Loucy (cell line): ENCODE measurements around the gene PCBP3.
"Not testable (repeated sequence)": the region's sequence is repeated elsewhere in the genome, so short reads cannot be mapped to it uniquely, and the experiment has no call there.

ENCODE experiments used
- H2AFZ ChIP-seq: fragments of 200-600 bp; sonication (generic); 2 replicates; pipeline ENCODE4 v1.6.0; 2016; ENCODE audit warnings: antibody characterized with exemption, mild to moderate bottlenecking, low read length, moderate library complexity
- H3F3A ChIP-seq: fragments of 200-600 bp; 2 replicates; pipeline ENCODE4 v1.6.0; 2016; ENCODE audit warnings: antibody characterized with exemption, low read depth, mild to moderate bottlenecking
- H3K27me3 ChIP-seq: fragments of 200-600 bp; sonication (generic); 2 replicates; pipeline ENCODE4 v1.6.1; 2014; ENCODE audit warnings: low read length, mild to moderate bottlenecking; ENCODE audit not compliant: insufficient read depth, poor library complexity, severe bottlenecking
- H3K36me3 ChIP-seq: fragments of 200-600 bp; sonication (generic); 2 replicates; pipeline ENCODE4 v1.6.1; 2016; ENCODE audit warnings: low read length; ENCODE audit not compliant: insufficient read depth
- H3K4me1 ChIP-seq: fragments of 200-600 bp; sonication (generic); 2 replicates; pipeline ENCODE4 v1.5.1; 2014; ENCODE audit warnings: low read length, mild to moderate bottlenecking; ENCODE audit not compliant: insufficient read depth, poor library complexity, severe bottlenecking
- H3K4me2 ChIP-seq: fragments of 200-600 bp; sonication (generic); 2 replicates; pipeline ENCODE4 v1.6.0; 2014; ENCODE audit warnings: antibody characterized with exemption, low read length, low read depth, mild to moderate bottlenecking; ENCODE audit not compliant: poor library complexity, severe bottlenecking
- H3K4me3 ChIP-seq: fragments of 200-600 bp; sonication (generic); 2 replicates; pipeline ENCODE4 v1.5.1; 2014; ENCODE audit warnings: low read length, mild to moderate bottlenecking, mixed read lengths; ENCODE audit not compliant: poor library complexity, severe bottlenecking
- H3K79me2 ChIP-seq: fragments of 200-600 bp; sonication (generic); 2 replicates; pipeline ENCODE4 v1.6.1; 2014; ENCODE audit warnings: low read length; ENCODE audit not compliant: insufficient read depth
- H3K9ac ChIP-seq: fragments of 200-600 bp; sonication (generic); 2 replicates; pipeline ENCODE4 v1.6.0; 2014; ENCODE audit warnings: mild to moderate bottlenecking, low read depth, low read length, moderate library complexity; ENCODE audit not compliant: poor library complexity, severe bottlenecking
- H3K9me2 ChIP-seq: fragments of 200-600 bp; sonication (generic); replicated peaks from 2 replicates; pipeline ENCODE4 v1.6.1; 2016; ENCODE audit warnings: low read depth, low read length, mixed read lengths
- H3K9me3 ChIP-seq: fragments of 200-600 bp; sonication (generic); 2 replicates; pipeline ENCODE4 v1.6.1; 2014; ENCODE audit warnings: mild to moderate bottlenecking, antibody characterized with exemption, low read length, low read depth; ENCODE audit not compliant: insufficient read depth
- H4K20me1 ChIP-seq: fragments of 200-600 bp; sonication (generic); 2 replicates; pipeline ENCODE4 v1.6.0; 2014; ENCODE audit warnings: antibody characterized with exemption, low read length, mild to moderate bottlenecking; ENCODE audit not compliant: insufficient read depth, poor library complexity, severe bottlenecking
- EZH2phosphoT487 ChIP-seq: fragments of 200-600 bp; IDR thresholded peaks from 2 replicates; pipeline ENCODE4 v1.6.1; 2018; ENCODE audit warnings: antibody characterized with exemption, mild to moderate bottlenecking, moderate library complexity, borderline replicate concordance
- TF ChIP-seq, protein P1 (sequence below): fragments of 200-600 bp; sonication (generic); conservative IDR thresholded peaks from 2 replicates; pipeline ENCODE4 v1.5.1; 2014; ENCODE audit warnings: mild to moderate bottlenecking, antibody characterized with exemption, low read length

PCBP3 gene

GRCh38 chr21:45607909-45608295 is 35.6 kb upstream of the PCBP3 start:
- no peak overlapping the region for H3K4me2 ChIP-seq
- H3K9me2 ChIP-seq, result no peaks in the 10 kb centered on the region
- no peak overlapping the region for H2AFZ ChIP-seq
- no peaks in the 10 kb centered on the region for H3F3A ChIP-seq
- H3K9ac ChIP-seq, result no peak overlapping the region
- no peaks in the 10 kb centered on the region for H3K27me3 ChIP-seq
- no peak overlapping the region for H3K4me3 ChIP-seq
- H3K9me3 ChIP-seq, result peaks cover 5% of the 10 kb centered on the region; the same call in 1 of the 2 replicates
- no peak for TF ChIP-seq EZH2phosphoT487
- TF ChIP-seq, protein P1, sequence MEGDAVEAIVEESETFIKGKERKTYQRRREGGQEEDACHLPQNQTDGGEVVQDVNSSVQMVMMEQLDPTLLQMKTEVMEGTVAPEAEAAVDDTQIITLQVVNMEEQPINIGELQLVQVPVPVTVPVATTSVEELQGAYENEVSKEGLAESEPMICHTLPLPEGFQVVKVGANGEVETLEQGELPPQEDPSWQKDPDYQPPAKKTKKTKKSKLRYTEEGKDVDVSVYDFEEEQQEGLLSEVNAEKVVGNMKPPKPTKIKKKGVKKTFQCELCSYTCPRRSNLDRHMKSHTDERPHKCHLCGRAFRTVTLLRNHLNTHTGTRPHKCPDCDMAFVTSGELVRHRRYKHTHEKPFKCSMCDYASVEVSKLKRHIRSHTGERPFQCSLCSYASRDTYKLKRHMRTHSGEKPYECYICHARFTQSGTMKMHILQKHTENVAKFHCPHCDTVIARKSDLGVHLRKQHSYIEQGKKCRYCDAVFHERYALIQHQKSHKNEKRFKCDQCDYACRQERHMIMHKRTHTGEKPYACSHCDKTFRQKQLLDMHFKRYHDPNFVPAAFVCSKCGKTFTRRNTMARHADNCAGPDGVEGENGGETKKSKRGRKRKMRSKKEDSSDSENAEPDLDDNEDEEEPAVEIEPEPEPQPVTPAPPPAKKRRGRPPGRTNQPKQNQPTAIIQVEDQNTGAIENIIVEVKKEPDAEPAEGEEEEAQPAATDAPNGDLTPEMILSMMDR, result no peak
- H4K20me1 ChIP-seq, result no peaks in the 10 kb centered on the region
- no peaks in the 10 kb centered on the region for H3K36me3 ChIP-seq
- no peaks in the 10 kb centered on the region for H3K79me2 ChIP-seq
- no peaks in the 10 kb centered on the region for H3K4me1 ChIP-seq

DNA sequence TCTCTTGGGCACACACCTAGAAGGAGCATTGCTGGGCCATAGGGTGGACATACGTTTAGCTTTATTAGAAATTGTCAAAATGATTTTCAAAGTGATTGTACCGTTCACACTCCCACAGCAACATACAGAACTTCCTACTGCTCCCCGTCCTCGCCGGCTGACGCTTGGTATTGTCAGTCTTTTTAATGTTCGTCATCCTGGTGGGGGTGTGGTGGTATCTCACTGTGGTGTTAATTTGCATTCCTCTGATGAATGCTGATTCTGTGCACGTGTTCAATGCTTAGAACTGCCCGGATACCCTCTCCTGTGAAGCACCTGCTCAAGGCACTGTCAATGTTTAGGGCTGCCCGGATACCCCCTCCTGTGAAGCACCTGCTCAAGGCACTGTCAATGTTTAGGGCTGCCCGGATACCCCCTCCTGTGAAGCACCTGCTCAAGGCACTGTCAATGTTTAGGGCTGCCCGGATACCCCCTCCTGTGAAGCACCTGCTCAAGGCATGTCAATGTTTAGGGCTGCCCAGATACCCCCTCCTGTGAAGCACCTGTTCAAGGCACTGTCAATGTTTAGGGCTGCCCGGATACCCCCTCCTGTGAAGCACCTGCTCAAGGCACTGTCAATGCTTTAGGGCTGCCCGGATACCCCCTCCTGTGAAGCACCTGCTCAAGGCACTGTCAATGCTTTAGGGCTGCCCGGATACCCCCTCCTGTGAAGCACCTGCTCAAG is 34.6 kb upstream of the PCBP3 start:
- H3K4me2 ChIP-seq, H3K9me3 ChIP-seq, H3K79me2 ChIP-seq, H3K36me3 ChIP-seq, H4K20me1 ChIP-seq, H3K9me2 ChIP-seq, H2AFZ ChIP-seq, H3F3A ChIP-seq, H3K9ac ChIP-seq, H3K4me1 ChIP-seq, H3K4me3 ChIP-seq, H3K27me3 ChIP-seq: not testable (repeated sequence)

DNA sequence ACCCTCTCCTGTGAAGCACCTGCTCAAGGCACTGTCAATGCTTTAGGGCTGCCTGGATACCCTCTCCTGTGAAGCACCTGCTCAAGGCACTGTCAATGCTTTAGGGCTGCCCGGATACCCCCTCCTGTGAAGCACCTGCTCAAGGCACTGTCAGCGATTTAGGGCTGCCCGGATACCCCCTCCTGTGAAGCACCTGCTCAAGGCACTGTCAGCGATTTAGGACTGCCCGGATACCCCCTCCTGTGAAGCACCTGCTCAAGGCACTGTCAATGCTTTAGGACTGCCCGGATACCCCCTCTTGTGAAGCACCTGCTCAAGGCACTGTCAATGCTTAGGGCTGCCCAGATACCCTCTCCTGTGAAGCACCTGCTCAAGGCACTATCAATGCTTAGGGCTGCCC is 33.9 kb upstream of the PCBP3 start:
- not testable (repeated sequence) for H3K4me2 ChIP-seq, H3F3A ChIP-seq, H3K4me3 ChIP-seq, H3K9me2 ChIP-seq, H3K36me3 ChIP-seq, H3K27me3 ChIP-seq, H3K4me1 ChIP-seq, H4K20me1 ChIP-seq, H3K9ac ChIP-seq, H2AFZ ChIP-seq, H3K79me2 ChIP-seq, H3K9me3 ChIP-seq

DNA sequence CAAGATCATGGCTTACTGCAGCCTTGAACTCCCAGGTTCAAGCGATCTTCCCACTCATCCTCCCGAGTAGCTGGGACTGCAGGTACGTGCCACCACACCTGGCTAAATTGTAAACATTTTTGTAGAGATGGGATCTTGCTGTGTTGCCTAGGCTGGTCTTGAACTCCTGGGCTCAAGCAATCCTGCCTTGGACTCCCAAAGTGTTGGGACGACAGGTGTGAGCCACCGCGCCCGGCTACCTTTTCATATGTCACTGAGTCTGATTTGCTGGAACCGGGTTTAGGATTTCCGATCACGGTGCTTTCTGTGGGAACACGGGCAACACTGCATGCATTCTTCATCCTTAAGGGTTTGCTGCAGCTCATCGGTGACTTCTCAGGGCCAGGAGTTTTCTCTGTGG is 32.2 kb upstream of the PCBP3 start:
- H3K9me2 ChIP-seq, result no peaks in the 10 kb centered on the region
- TF ChIP-seq, protein P1, result no peak
- TF ChIP-seq EZH2phosphoT487, result no peak
- H3F3A ChIP-seq, result no peaks in the 10 kb centered on the region
- no peak overlapping the region for H2AFZ ChIP-seq
- no peak overlapping the region for H3K4me2 ChIP-seq
- no peaks in the 10 kb centered on the region for H3K36me3 ChIP-seq
- no peak overlapping the region for H3K9ac ChIP-seq
- no peaks in the 10 kb centered on the region for H3K9me3 ChIP-seq
- peaks cover 4% of the 10 kb centered on the region for H3K27me3 ChIP-seq
- H4K20me1 ChIP-seq, result no peaks in the 10 kb centered on the region
- peaks cover 9% of the 10 kb centered on the region for H3K4me1 ChIP-seq
- H3K4me3 ChIP-seq, result no peak overlapping the region
- H3K79me2 ChIP-seq, result no peaks in the 10 kb centered on the region
